WI38 (cell line): ENCODE measurements around the gene DYNC1LI2.

Source experiments
- H3K4me3 ChIP-seq: 2 replicates; pipeline ENCODE4 v1.5.1; 2011; ENCODE audit warnings: low read depth, mild to moderate bottlenecking, control low read depth, low read length
- CTCF ChIP-seq: IDR thresholded peaks from 2 replicates; pipeline ENCODE4 v1.5.1; 2012; ENCODE audit warnings: low read depth, mild to moderate bottlenecking, control low read depth, low read length

The DYNC1LI2 gene

GRCh38 chr16:66698046-66698445, 53.4 kb downstream of the DYNC1LI2 start:
- TF ChIP-seq CTCF: no peak
- no peak overlapping the region for H3K4me3 ChIP-seq

DNA sequence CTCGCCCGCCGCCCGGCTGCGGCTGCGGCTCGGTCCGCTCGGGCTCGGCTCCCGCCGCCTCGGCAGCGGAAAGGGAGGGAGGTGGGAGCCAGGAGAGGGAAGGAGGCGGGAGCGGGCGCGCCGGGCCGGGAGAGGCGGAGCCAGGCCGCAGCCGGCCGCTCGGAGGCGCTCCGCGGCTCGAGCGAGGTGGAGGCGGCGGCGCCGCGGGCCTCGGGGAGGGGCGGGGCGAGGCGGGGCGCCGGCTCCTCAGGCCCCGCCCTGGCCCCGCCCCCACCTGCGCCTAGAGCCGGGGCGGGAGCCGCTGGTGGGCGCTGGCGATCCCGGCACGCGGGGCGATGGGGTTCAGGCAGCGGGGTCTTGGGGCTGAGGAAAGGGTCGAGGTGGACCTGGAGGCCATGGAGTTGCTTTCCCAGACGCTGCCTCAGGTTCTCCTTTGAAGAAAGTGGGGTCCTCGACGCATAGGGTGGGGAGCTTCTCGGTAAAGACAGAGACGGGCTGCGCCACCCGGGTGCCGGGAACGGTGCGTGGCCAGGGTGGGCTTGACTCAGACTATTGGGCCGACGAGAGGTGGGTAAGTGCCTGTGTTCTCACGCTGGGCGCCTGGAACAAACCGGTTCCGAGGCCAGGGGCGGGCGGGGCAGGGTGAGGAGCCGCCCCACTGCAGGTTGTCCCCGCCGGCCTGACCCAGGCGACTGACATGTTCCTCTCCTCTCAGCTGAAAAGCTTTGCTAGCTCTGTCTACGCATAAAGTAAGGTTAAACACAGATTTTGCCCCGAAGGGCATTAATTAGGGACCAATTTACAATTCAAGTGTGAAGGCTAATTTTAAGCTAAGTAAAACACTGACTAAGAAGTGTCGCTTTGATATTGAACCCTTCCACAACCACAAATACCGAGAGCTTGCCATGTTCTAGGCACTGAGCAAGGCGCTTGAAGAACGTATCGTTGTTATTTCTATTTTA, 54.5 kb downstream of the DYNC1LI2 start, which contains the start of gene CMTM4:
Gene CMTM4 (minus strand): TSS at position 75 of the 962 bp plus-strand sequence. CDS start 218 bp downstream, outside the sequence.
- TF ChIP-seq CTCF: no peak
- peak within 1 kb of the TSS; percentile 66 for H3K4me3 ChIP-seq

DNA sequence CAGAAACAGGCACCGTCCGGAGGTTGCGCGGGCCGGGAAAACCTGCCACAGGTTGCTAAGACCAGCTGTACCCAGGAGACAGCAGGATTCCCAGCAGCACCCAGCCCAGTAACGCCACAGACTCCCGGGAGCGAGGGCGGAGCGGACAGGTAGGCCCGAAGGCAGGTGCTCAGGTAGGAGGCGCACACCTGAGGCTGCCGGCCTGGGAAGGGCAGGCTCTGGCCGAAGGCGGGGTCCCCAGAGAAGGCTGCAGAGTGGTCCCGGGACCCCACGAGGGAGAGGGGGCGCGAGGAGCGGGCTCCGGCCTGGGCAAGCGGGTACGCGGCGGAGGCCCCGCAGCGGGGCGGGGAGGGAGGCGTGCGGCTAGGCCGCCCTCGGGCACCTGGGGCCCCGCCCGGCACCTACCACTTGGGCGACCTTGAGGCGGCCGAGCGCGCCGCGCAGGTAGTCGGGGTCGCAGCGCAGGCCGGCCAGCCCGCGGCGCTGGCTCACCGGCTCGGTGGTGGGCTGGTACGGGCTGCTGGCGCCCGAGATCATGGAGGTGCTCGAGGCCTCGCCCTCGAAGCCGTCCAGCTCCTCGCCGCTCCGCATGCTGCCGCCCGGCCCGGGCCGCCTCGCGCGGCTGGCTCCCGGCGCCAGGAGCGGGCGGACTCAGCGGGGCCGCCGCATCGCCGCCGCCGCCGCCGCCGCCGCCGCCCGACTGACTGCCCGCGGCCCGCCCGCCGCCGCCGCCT, 55.3 kb downstream of the DYNC1LI2 start:
- H3K4me3 ChIP-seq: peak overlapping the region; percentile 66
- TF ChIP-seq CTCF: no peak

DNA sequence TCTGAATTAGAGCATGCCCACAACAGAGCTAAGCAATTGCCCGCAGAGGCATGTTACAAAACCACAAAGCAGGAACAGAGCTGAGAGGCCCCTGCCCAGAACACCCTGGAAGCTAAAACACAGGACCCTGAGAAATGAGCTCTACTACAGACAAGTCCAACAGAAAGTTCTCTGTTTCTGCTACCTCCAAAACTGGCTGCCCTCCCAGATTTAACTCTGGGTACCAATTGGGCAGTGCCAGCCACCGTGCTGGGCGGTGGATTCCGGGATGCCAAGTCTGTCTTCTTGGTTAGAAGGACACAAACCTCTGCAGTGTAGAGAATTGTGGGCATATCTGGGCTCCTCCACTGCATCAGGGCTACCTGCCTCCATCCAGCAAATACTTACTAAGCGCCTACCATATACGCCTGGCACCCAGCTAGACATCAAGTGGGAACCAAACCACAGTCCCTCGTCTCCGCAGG, 55.9 kb downstream of the DYNC1LI2 start:
- TF ChIP-seq CTCF: no peak
- H3K4me3 ChIP-seq: peak overlapping the region; percentile 66

DNA sequence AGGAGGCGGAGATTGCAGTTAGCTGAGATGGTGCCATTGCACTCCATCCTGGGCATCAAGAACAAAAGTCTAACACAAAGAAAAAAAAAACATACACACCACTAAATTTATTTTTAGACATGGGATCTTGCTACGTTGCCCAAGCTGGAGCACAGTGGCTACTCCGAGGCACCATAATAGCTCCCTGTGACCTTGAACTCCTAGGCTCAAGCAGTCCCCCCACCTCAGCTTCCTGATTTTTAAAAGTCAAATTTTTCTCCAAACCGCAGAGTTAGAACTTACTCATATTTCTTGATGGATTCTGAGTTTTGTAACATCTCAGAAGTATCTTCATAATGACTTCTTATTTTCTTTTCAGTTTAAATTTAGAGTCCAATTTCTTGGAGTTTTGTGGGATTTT, 58.3 kb downstream of the DYNC1LI2 start:
- no peak for TF ChIP-seq CTCF

DNA sequence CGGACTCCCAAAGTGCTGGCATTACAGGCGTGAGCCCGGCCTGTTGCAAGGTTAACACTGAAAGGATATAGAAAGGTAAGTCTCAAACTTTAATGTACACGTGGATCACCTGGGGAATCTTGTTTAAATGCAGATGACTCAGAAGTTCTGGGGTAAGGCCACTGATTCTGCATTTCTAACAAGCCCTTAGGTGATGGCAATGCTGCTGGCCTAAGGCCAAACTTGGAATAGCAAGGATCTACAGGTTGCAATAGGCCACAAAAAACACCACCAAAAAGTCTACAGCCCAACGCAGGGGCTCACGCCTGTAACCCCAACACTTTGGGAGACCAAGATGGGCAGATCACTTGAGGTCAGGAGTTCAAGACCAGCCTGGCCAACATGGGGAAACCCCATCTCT, 59.1 kb downstream of the DYNC1LI2 start:
- no peak overlapping the region for H3K4me3 ChIP-seq
- no peak for TF ChIP-seq CTCF

More for the DNA sequence above, 58.3 kb downstream of the DYNC1LI2 start:
- no peak overlapping the region for H3K4me3 ChIP-seq
